ENCODE results near the gene BTBD6.

The BTBD6 gene

GRCh38 chr14:105214324-105214915, 33.9 kb upstream of the BTBD6 start:
- DNase-seq (ENCODE audit: extremely low spot score): no peak
- TF ChIP-seq CTCF (IDR thresholded peaks at IDR 0.05; ENCODE audit: control extremely low read depth, extremely low read depth, low read depth, missing control alignments): no peak
- CTCF ChIA-PET: no interaction called here
- POLR2A ChIA-PET: no interaction called here

- TF ChIP-seq CTCF (IDR thresholded peaks at IDR 0.05; ENCODE audit: control extremely low read depth, extremely low read depth, low read depth, missing control alignments): no peak
- CTCF ChIA-PET: no interaction called here
- DNase-seq (ENCODE audit: extremely low spot score): no peak
- POLR2A ChIA-PET: no interaction called here
These were observed 32.7 kb upstream of the BTBD6 start for GRCh38 chr14:105215602-105216001.

GRCh38 chr14:105216490-105217247, 31.7 kb upstream of the BTBD6 start:
- POLR2A ChIA-PET: no interaction called here
- no peak for DNase-seq (ENCODE audit: extremely low spot score)
- CTCF ChIA-PET: interaction anchor here (1.1 kb wide), 1 partner anchor 11 kb away, joined by 3 read pairs; no protein-coding TSS in a partner anchor
- no peak for TF ChIP-seq CTCF (IDR thresholded peaks at IDR 0.05; ENCODE audit: control extremely low read depth, extremely low read depth, low read depth, missing control alignments)

GRCh38 chr14:105217774-105218173, 30.6 kb upstream of the BTBD6 start:
- POLR2A ChIA-PET: no interaction called here
- TF ChIP-seq CTCF (IDR thresholded peaks at IDR 0.05; ENCODE audit: control extremely low read depth, extremely low read depth, low read depth, missing control alignments): no peak
- CTCF ChIA-PET: interaction anchor here (1.0 to 1.4 kb wide), 2 partner anchors 16 to 272 kb away, joined by 3 read pairs; no protein-coding TSS in a partner anchor
- no peak for DNase-seq (ENCODE audit: extremely low spot score)

GRCh38 chr14:105218611-105219010, 29.7 kb upstream of the BTBD6 start:
- ChIA-PET POLR2A (no interaction called here), CTCF (interaction anchor here (1.0 to 1.4 kb wide), 2 partner anchors 17 to 271 kb away, joined by 3 read pairs; no protein-coding TSS in a partner anchor)
- DNase-seq (ENCODE audit: extremely low spot score): no peak
- TF ChIP-seq CTCF (IDR thresholded peaks at IDR 0.05; ENCODE audit: control extremely low read depth, extremely low read depth, low read depth, missing control alignments): no peak

GRCh38 chr14:105219043-105219612, 29.2 kb upstream of the BTBD6 start:
- CTCF ChIA-PET: interaction anchor here (1.4 kb wide), 1 partner anchor 270 kb away, joined by 3 read pairs; no protein-coding TSS in a partner anchor
- no peak for TF ChIP-seq CTCF (IDR thresholded peaks at IDR 0.05; ENCODE audit: control extremely low read depth, extremely low read depth, low read depth, missing control alignments)
- POLR2A ChIA-PET: no interaction called here
- no peak for DNase-seq (ENCODE audit: extremely low spot score)
